Endothelial cell of umbilical vein (primary cell): ENCODE data around the gene CFAP20DC. TPM values are rescaled to one million over a fixed set of nuclear protein-coding genes. Genes with fewer than 3 reads are reported as not detected.

Experiments used
- BruUV-seq: library from RNA; stranded (reverse); fragments of 400-500 nt; replicated peaks from 2 replicates; lab custom pipeline; 2021; lab: Mats Ljungman, UMichigan
- CTCF ChIA-PET: fragments of 300-600, 350-600 bp; sonication (Branson Sonifier 250); formaldehyde crosslinking; loops from one replicate; lab custom pipeline; 2021; ENCODE audit warnings: antibody characterized with exemption, inconsistent platforms; lab: Charles Lee
- POLR2A ChIA-PET: fragments of 300-600, 350-600 bp; sonication (Branson Sonifier 250); formaldehyde crosslinking; loops from one replicate; lab custom pipeline; 2021; ENCODE audit warnings: antibody characterized with exemption, inconsistent platforms; lab: Charles Lee
- DNase-seq: peaks from one replicate; pipeline ENCODE4 v3.0.0-alpha.2; 2011; ENCODE audit warnings: low read depth, low spot score
- FAIRE-seq: peaks from 2 replicates; lab custom pipeline; 2011; peaks lifted over from hg19 to GRCh38; lab: Jason Lieb, UNC
- H2AFZ ChIP-seq: 2 replicates; pipeline ENCODE4 v1.6.0; 2012; ENCODE audit warnings: low read depth, low read length, control low read depth, inconsistent platforms
- H3K27ac ChIP-seq: 2 replicates; pipeline ENCODE4 v1.5.1; 2011; ENCODE audit warnings: low read depth, mild to moderate bottlenecking, control low read depth, low read length, moderate library complexity; ENCODE audit not compliant: insufficient read depth
- H3K27me3 ChIP-seq, 2 experiments: 2 replicates each; pipeline versions ENCODE4 v1.6.0 to v1.6.1; 2011; ENCODE audit warnings: low read length in 2 of 2, mixed read lengths in 1 of 2; ENCODE audit not compliant: control insufficient read depth in 2 of 2, insufficient read depth in 2 of 2
- H3K36me3 ChIP-seq, 2 experiments: 2 replicates in 1 of 2; 3 replicates in 1 of 2; pipeline ENCODE4 v1.5.1; 2011; ENCODE audit warnings: low read length in 2 of 2, mild to moderate bottlenecking in 1 of 2, moderate library complexity in 1 of 2; ENCODE audit not compliant: control insufficient read depth in 2 of 2, insufficient read depth in 2 of 2; ENCODE audit errors: extremely low read depth in 1 of 2
- H3K4me1 ChIP-seq: 3 replicates; pipeline ENCODE4 v1.5.1; 2011; ENCODE audit warnings: mild to moderate bottlenecking, low read length; ENCODE audit not compliant: control insufficient read depth, insufficient read depth; ENCODE audit errors: extremely low read depth
- H3K4me2 ChIP-seq: 2 replicates; pipeline ENCODE4 v1.6.1; 2011; ENCODE audit warnings: low read length, control low read depth, mixed read lengths; ENCODE audit not compliant: insufficient read depth
- H3K4me3 ChIP-seq, 3 experiments: fragments of 200-600 bp in 1 of 3; sonication (generic), shearing (Covaris generic) in 1 of 3; replicated peaks in 1 of 3; 2 replicates each; pipeline ENCODE4 v1.5.1; 2011 to 2016; ENCODE audit warnings: control low read depth in 3 of 3, low read length in 3 of 3, mild to moderate bottlenecking in 2 of 3, inconsistent platforms in 1 of 3, low read depth in 1 of 3, moderate library complexity in 1 of 3; ENCODE audit not compliant: insufficient read depth in 1 of 3
- H3K79me2 ChIP-seq: 2 replicates; pipeline ENCODE4 v1.6.0; 2012; ENCODE audit warnings: low read length, inconsistent platforms; ENCODE audit not compliant: control insufficient read depth, insufficient read depth
- H3K9ac ChIP-seq: replicated peaks from 2 replicates; pipeline ENCODE3; 2011; ENCODE audit warnings: low read length, control low read depth; ENCODE audit not compliant: insufficient read depth; ENCODE audit errors: extremely low read depth
- H3K9me1 ChIP-seq: replicated peaks from 3 replicates; pipeline ENCODE4 v1.6.0; 2011; ENCODE audit warnings: mild to moderate bottlenecking, low read length; ENCODE audit not compliant: control insufficient read depth, insufficient read depth; ENCODE audit errors: extremely low read depth
- H3K9me3 ChIP-seq: replicated peaks from 2 replicates; pipeline ENCODE4 v1.5.1; 2012; ENCODE audit warnings: low read length, inconsistent platforms; ENCODE audit not compliant: control insufficient read depth, insufficient read depth
- H4K20me1 ChIP-seq: replicated peaks from 2 replicates; pipeline ENCODE3; 2011; ENCODE audit warnings: mild to moderate bottlenecking, low read length; ENCODE audit not compliant: control insufficient read depth, insufficient read depth; ENCODE audit errors: extremely low read depth
- CTCF ChIP-seq, 2 donors: IDR thresholded peaks; 1 replicate in 1 of 2; 2 replicates in 1 of 2; pipeline ENCODE4 v1.5.1; 2011; ENCODE audit warnings: low read length in 2 of 2, mild to moderate bottlenecking in 2 of 2, moderate library complexity in 2 of 2, control low read depth in 1 of 2, inconsistent platforms in 1 of 2, low read depth in 1 of 2; ENCODE audit not compliant: insufficient read depth in 1 of 2; ENCODE audit errors: extremely low read depth in 1 of 2
- EZH2 ChIP-seq: IDR thresholded peaks from 2 replicates; pipeline ENCODE4 v1.6.1; 2012; ENCODE audit warnings: borderline replicate concordance, low read depth, mild to moderate bottlenecking, moderate library complexity, low read length, inconsistent platforms; ENCODE audit not compliant: severe bottlenecking
- FOS ChIP-seq: IDR thresholded peaks from 2 replicates; pipeline ENCODE4 v1.6.1; 2011; ENCODE audit warnings: mild to moderate bottlenecking, low read length, moderate library complexity, borderline replicate concordance; ENCODE audit not compliant: insufficient read depth
- GATA2 ChIP-seq: IDR thresholded peaks from 2 replicates; pipeline ENCODE4 v1.7.0; 2011; ENCODE audit warnings: low read depth, mild to moderate bottlenecking, moderate library complexity, mixed read lengths, low read length; ENCODE audit not compliant: insufficient read length, insufficient read depth
- JUN ChIP-seq: IDR thresholded peaks from 2 replicates; pipeline ENCODE4 v1.6.1; 2011; ENCODE audit warnings: borderline replicate concordance, low read depth; ENCODE audit not compliant: insufficient read length, insufficient read depth
- MAX ChIP-seq: IDR thresholded peaks from 2 replicates; pipeline ENCODE4 v1.6.1; 2011; ENCODE audit not compliant: insufficient read depth, insufficient read length
- MYC ChIP-seq: IDR thresholded peaks from one replicate; pipeline ENCODE4 v1.6.1; 2011; ENCODE audit warnings: mild to moderate bottlenecking, low read depth, low read length
- POLR2A ChIP-seq: IDR thresholded peaks from 2 replicates; pipeline ENCODE4 v1.6.1; 2012; ENCODE audit warnings: low read depth, mild to moderate bottlenecking, control low read depth, low read length
- POLR2AphosphoS5 ChIP-seq: IDR thresholded peaks from 2 replicates; pipeline ENCODE4 v1.6.1; 2012; ENCODE audit warnings: low read depth, mild to moderate bottlenecking, control low read depth, low read length, moderate library complexity; ENCODE audit not compliant: insufficient read depth
- dilution Hi-C: fragments of 300-500 bp; cut with MboI; formaldehyde crosslinking; loops from one replicate; pipeline ENCODE4 v1.15.0; 2019; ENCODE audit warnings: low sequenced_read_pairs; ENCODE audit not compliant: extremely low pct_ligation_motif_present
- intact Hi-C: fragments of 100-400 bp; cut with micrococcal nuclease; formaldehyde crosslinking; loops from one replicate; pipeline ENCODE4 v1.10.0; 2022
- polyA plus RNA-seq, 4 experiments: library from polyadenylated mRNA; depleted of rRNA in 3 of 4; stranded (reverse) in 3 of 4; unstranded in 1 of 4; fragments of >200 nt; gene quantifications; 2 replicates each; pipeline versions ENCODE4 v1.2.1 to v1.2.3, GENCODE V29; 2011 to 2012; ENCODE audit warnings: missing spikeins in 1 of 4
- total RNA-seq: library from RNA; stranded (reverse); gene quantifications from 2 replicates; pipeline ENCODE4 v1.2.3, GENCODE V29; 2021

The CFAP20DC gene
- total and polyA plus RNA-seq, 2 donors (not counting 3 experiments of a cell fraction or from before 2014, with no cell fraction given), result 0.92 to 2.1 TPM

- Histone ChIP-seq H2AFZ (peak overlapping the region; percentile 6), H3K4me2 (peak overlapping the region; percentile 9), H3K27me3 (no peaks in the 10 kb centered on the region), H4K20me1 (no peaks in the 10 kb centered on the region), H3K9ac (no peak overlapping the region), H3K4me3 (no peak overlapping the region), H3K79me2 (no peaks in the 10 kb centered on the region), H3K4me1 (peaks cover 9% of the 10 kb centered on the region), H3K9me3 (no peaks in the 10 kb centered on the region), H3K27ac (no peak overlapping the region), H3K36me3 (no peaks in the 10 kb centered on the region), H3K9me1 (no peaks in the 10 kb centered on the region)
- FAIRE-seq, result peak; percentile 81
- intact Hi-C loops (no loop called here), dilution Hi-C loops (no loop called here)
- POLR2A ChIA-PET, result no interaction called here
- TF ChIP-seq EZH2, result no peak
- no peak for TF ChIP-seq POLR2AphosphoS5
- TF ChIP-seq GATA2, result no peak
- TF ChIP-seq MYC, result no peak
- no peak for TF ChIP-seq POLR2A
- peak; percentile 41 for TF ChIP-seq JUN
- TF ChIP-seq CTCF (IDR thresholded peaks at IDR 0.05; ENCODE audit: extremely low read depth in 1 of 2, insufficient read depth in 1 of 2, low read depth in 1 of 2, low read length in 2 of 2), result no peak
- no peak for TF ChIP-seq MAX
- TF ChIP-seq FOS, result peak; percentile 68
- no TSS peak for BruUV-seq
- DNase-seq, result peak; percentile 45
- CTCF ChIA-PET, result interaction anchor here (1.2 to 1.4 kb wide), 2 partner anchors 100 to 189 kb away, joined by 3 read pairs; no protein-coding TSS in a partner anchor
Measured at GRCh38 chr3:58864480-58864879, 185.3 kb downstream of the CFAP20DC start.
